ENCODE data around the gene MRPS23. TPM values are rescaled to one million over a fixed set of nuclear protein-coding genes. Genes with fewer than 3 reads are reported as not detected.

MRPS23 gene
- total RNA-seq, 4 donors from 2014 or later, result 0.37 to 11.1 (median 6.5) TPM

DNA sequence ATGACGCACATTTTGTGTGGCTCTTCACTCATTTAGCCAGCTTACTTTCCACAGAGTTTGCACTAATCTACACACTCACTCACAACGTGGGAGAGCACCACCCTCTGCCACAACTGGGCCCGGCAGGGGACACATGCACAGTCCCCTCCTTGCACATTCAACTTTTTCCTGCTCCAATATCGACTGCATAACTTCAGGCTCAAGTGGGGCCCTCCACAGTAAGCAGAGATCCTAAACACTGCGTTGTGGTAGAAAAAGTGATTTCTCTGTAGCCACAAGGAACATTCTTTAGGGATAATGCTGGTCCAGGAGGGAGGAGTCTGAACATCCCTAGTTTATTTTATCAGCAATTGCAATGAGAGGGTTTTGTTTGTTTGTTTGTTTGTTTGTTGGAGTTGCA, 40.0 kb downstream of the MRPS23 start:
- H3K9me3 ChIP-seq, result no peaks in the 10 kb centered on the region
- TF ChIP-seq POLR2A (IDR thresholded peaks at IDR 0.05), result no peak
- no peak for TF ChIP-seq POLR2AphosphoS5 (IDR thresholded peaks at IDR 0.05)
- TF ChIP-seq EP300 (IDR thresholded peaks at IDR 0.05; ENCODE audit: low read depth), result no peak
- TF ChIP-seq, protein P1, sequence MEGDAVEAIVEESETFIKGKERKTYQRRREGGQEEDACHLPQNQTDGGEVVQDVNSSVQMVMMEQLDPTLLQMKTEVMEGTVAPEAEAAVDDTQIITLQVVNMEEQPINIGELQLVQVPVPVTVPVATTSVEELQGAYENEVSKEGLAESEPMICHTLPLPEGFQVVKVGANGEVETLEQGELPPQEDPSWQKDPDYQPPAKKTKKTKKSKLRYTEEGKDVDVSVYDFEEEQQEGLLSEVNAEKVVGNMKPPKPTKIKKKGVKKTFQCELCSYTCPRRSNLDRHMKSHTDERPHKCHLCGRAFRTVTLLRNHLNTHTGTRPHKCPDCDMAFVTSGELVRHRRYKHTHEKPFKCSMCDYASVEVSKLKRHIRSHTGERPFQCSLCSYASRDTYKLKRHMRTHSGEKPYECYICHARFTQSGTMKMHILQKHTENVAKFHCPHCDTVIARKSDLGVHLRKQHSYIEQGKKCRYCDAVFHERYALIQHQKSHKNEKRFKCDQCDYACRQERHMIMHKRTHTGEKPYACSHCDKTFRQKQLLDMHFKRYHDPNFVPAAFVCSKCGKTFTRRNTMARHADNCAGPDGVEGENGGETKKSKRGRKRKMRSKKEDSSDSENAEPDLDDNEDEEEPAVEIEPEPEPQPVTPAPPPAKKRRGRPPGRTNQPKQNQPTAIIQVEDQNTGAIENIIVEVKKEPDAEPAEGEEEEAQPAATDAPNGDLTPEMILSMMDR (IDR thresholded peaks at IDR 0.05), result no peak
- peaks cover 0 to 15% (median 4%) of the 10 kb centered on the region in 4 donors for H3K4me1 ChIP-seq
- peaks cover 16% of the 10 kb centered on the region for H3K27me3 ChIP-seq
- in situ Hi-C loops (cut with MboI; ENCODE audit: low pct_ligation_motif_present in 1 of 4, low pct_unique_long_range_greater_than_20kb in 1 of 4, low sequenced_read_pairs in 3 of 4), result no loop called here
- H3K36me3 ChIP-seq, result no peaks in the 10 kb centered on the region
- no peak for DNase-seq
- no peak overlapping the region for H3K27ac ChIP-seq
- 43 to 59% methylated on average over 5 of the region's 5 CpGs for WGBS, 2 donors (ENCODE audit: low coverage in 1 of 2)
- no peak overlapping the region for H3K4me3 ChIP-seq
- intact Hi-C loops (cut with DNase I; ENCODE audit: low total_unique reads), result no loop called here

DNA sequence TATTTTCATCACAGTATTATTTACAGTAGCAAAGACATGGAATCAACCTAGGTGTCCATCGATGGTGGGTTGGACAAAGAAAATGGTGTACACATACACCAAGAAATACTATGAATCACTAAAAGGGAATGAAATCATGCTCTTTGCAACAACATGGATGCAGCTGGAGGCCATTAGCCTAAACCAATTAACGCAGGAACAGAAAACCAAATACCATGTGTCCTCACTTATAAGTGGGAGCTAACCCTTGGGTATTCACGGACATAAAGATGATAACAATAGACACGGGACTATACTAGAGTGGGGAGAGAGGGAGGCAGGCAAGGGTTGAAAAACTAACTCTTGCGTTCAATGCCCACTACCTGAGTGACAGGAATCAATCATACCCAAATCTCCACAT, 41.0 kb downstream of the MRPS23 start:
- no peak for DNase-seq
- Histone ChIP-seq H3K4me1 (peaks cover 0 to 15% (median 4%) of the 10 kb centered on the region in 4 donors), H3K9me3 (no peaks in the 10 kb centered on the region), H3K27ac (no peak overlapping the region), H3K4me3 (no peak overlapping the region), H3K36me3 (no peaks in the 10 kb centered on the region), H3K27me3 (peaks cover 16% of the 10 kb centered on the region)
- in situ Hi-C loops (cut with MboI; ENCODE audit: low pct_ligation_motif_present in 1 of 4, low pct_unique_long_range_greater_than_20kb in 1 of 4, low sequenced_read_pairs in 3 of 4), result no loop called here
- WGBS, 2 donors (ENCODE audit: low coverage in 1 of 2), result 72 to 83% methylated on average over 5 of the region's 5 CpGs
- TF ChIP-seq EP300 (IDR thresholded peaks at IDR 0.05; ENCODE audit: low read depth) (no peak), POLR2AphosphoS5 (IDR thresholded peaks at IDR 0.05) (no peak), POLR2A (IDR thresholded peaks at IDR 0.05) (no peak)
- TF ChIP-seq, protein P1 (IDR thresholded peaks at IDR 0.05), result no peak
- intact Hi-C loops (cut with DNase I; ENCODE audit: low total_unique reads), result no loop called here

DNA sequence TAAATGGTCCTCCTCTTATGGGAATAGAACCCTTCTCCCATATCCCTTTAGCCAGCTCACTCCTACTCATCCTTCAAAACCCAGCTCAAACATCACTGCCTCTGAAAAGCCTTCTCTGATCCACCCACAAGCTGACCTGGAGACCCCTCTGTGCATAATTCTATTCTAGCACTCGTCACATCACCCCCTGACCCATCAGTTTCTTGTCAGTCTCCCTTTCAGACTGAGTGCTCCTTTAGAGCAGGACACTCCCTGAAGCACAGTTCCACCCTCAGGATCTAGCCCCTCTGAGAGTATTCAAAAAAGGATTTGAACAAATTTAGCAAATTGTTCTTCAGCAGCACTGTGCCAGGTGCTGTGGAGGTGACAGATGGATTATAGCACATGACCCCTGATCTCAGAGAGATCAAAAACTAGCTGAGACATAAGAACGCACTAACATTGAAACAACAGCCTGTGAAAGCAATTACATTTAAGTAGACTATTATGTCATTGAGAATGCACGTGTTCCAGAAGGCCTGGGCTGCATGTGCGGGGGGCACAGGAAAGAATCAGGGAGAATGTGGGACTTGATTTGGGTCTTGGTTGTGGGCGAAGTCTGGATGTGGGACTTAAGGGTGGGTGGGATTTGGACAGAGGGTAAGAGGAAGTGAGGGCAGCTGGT, 43.5 kb downstream of the MRPS23 start:
- H3K4me1 ChIP-seq, result peaks cover 0 to 9% (median 2%) of the 10 kb centered on the region in 4 donors
- TF ChIP-seq POLR2AphosphoS5 (IDR thresholded peaks at IDR 0.05) (no peak), POLR2A (IDR thresholded peaks at IDR 0.05) (no peak), EP300 (IDR thresholded peaks at IDR 0.05; ENCODE audit: low read depth) (no peak)
- TF ChIP-seq, protein P1 (IDR thresholded peaks at IDR 0.05), result no peak
- in situ Hi-C loops (cut with MboI; ENCODE audit: low pct_ligation_motif_present in 1 of 4, low pct_unique_long_range_greater_than_20kb in 1 of 4, low sequenced_read_pairs in 3 of 4), result no loop called here
- H3K27ac ChIP-seq, result no peak overlapping the region
- DNase-seq, result no peak
- intact Hi-C loops (cut with DNase I; ENCODE audit: low total_unique reads), result no loop called here
- H3K4me3 ChIP-seq, result no peak overlapping the region
- no peaks in the 10 kb centered on the region for H3K36me3 ChIP-seq
- H3K27me3 ChIP-seq, result peaks cover 16% of the 10 kb centered on the region
- no peaks in the 10 kb centered on the region for H3K9me3 ChIP-seq
- 44 to 63% methylated on average over 3 to 4 of the region's 5 CpGs for WGBS, 2 donors (ENCODE audit: low coverage in 1 of 2)

DNA sequence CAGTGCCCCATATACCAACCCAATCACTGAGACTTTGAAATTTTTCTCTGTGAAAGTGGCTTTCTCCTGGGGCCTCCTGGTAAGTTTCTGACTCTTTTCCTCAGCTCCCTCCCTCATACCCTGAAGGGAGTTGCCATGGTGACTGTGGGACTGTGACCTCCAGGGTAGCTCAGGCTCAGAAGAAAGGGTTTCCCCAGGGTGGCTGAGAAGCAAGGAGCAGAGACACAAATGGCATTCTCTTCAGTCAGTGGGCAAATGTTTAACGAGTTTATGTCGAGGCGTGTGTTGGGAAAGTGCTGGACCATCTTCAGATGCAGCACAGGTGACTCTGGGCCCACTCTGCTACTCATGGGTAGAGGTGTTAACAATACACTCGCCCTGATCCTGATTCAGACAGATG, 46.8 kb downstream of the MRPS23 start:
- no peaks in the 10 kb centered on the region for H3K9me3 ChIP-seq
- no peaks in the 10 kb centered on the region for H3K4me1 ChIP-seq
- peaks cover 3% of the 10 kb centered on the region for H3K27me3 ChIP-seq
- no peak for DNase-seq
- no peak overlapping the region for H3K27ac ChIP-seq
- WGBS, 2 donors (ENCODE audit: low coverage in 1 of 2), result 43% methylated on average over 4 of the region's 4 CpGs; no CpG with 5 or more reads in 1 of the 2 donors
- intact Hi-C loops (cut with DNase I; ENCODE audit: low total_unique reads), result no loop called here
- in situ Hi-C loops (cut with MboI; ENCODE audit: low pct_ligation_motif_present in 1 of 4, low pct_unique_long_range_greater_than_20kb in 1 of 4, low sequenced_read_pairs in 3 of 4), result no loop called here
- H3K36me3 ChIP-seq, result no peaks in the 10 kb centered on the region
- TF ChIP-seq POLR2A (IDR thresholded peaks at IDR 0.05) (no peak), EP300 (IDR thresholded peaks at IDR 0.05; ENCODE audit: low read depth) (no peak), POLR2AphosphoS5 (IDR thresholded peaks at IDR 0.05) (no peak)
- TF ChIP-seq, protein P1 (IDR thresholded peaks at IDR 0.05), result no peak
- H3K4me3 ChIP-seq, result no peak overlapping the region

Measured in transverse colon (tissue), 4 donors.